Measurements from ENCODE around the gene CDH13. TPM values are rescaled to one million over a fixed set of nuclear protein-coding genes. Genes with fewer than 3 reads are reported as not detected.

CDH13 gene
- total and polyA plus RNA-seq, 2 donors (not counting 1 experiment from before 2014, with no cell fraction given), result 27.6 to 96.7 TPM

DNA sequence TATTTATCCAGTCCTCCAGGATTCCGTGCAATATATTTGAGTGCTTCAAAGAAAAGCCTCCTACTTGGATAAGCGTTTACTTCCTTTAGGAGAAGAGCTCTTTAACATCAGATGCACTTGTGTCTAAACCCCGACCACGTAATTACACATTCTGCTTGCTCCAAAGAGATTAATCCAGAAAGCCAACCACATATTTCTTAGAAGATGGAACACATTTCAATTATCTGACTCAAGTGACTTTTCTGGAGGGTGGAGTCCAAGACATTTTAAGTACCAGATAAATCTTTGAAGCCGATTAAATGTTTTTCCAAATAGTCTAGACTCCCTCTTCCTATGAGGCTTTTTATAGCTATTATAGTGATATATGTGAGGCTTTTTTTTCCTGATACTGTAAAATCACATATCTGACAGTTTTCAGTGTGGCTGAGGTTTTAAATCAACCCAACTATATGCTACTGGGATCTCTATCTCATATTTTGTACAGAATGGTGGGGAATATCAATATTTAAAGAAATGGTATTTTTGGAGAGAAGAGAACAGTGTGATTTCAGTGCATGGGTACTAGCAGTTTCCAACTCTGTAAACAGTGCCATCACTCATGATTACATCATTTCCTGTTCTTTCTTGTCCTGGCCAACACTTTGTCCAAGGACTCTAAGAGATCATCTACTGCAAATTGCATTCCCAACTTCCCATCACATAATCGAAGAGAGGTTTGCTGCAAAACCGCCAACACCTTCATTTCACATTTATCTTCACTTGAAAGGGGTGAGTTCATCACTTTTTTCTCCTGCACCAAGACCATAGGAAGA, 988.6 kb downstream of the CDH13 start:
- DNase-seq (ENCODE audit: low read depth in 2 of 2), result peak; percentile 15 to 40
- H3K4me2 ChIP-seq (ENCODE audit: extremely low read depth, insufficient read depth, low read length), result peak overlapping the region; percentile 52
- no peak overlapping the region for H2AFZ ChIP-seq (ENCODE audit: low read length)

GRCh38 chr16:83615953-83616350, 989.2 kb downstream of the CDH13 start:
- Histone ChIP-seq H3K79me2 (ENCODE audit: control insufficient read depth, insufficient read depth, low read length) (no peaks in the 10 kb centered on the region), H3K27me3 (ENCODE audit: control insufficient read depth, insufficient read depth, low read length) (no peaks in the 10 kb centered on the region), H3K9me3 (ENCODE audit: control insufficient read depth, insufficient read depth, low read depth, low read length) (no peaks in the 10 kb centered on the region), H3K27ac (ENCODE audit: insufficient read depth, low read length) (no peak overlapping the region), H3K9ac (ENCODE audit: insufficient read depth, low read length) (no peak overlapping the region), H3K4me2 (ENCODE audit: extremely low read depth, insufficient read depth, low read length) (peak overlapping the region; percentile 52), H3K4me3 (replicated peaks in 1 of 4; ENCODE audit: control extremely low read depth in 1 of 4, insufficient read depth in 1 of 4, low read depth in 3 of 4, low read length in 4 of 4) (no peak overlapping the region), H4K20me1 (ENCODE audit: control insufficient read depth, extremely low read depth, insufficient read depth, low read length) (no peaks in the 10 kb centered on the region), H3K4me1 (ENCODE audit: control insufficient read depth, extremely low read depth, insufficient read depth, low read length) (peaks cover 3% of the 10 kb centered on the region), H3K36me3 (ENCODE audit: control insufficient read depth, insufficient read depth, low read length) (no peaks in the 10 kb centered on the region), H2AFZ (ENCODE audit: low read length) (no peak overlapping the region)
- peak in 1 of 2 donors; percentile 8 for DNase-seq (ENCODE audit: low read depth in 2 of 2)
- TF ChIP-seq, protein P1, sequence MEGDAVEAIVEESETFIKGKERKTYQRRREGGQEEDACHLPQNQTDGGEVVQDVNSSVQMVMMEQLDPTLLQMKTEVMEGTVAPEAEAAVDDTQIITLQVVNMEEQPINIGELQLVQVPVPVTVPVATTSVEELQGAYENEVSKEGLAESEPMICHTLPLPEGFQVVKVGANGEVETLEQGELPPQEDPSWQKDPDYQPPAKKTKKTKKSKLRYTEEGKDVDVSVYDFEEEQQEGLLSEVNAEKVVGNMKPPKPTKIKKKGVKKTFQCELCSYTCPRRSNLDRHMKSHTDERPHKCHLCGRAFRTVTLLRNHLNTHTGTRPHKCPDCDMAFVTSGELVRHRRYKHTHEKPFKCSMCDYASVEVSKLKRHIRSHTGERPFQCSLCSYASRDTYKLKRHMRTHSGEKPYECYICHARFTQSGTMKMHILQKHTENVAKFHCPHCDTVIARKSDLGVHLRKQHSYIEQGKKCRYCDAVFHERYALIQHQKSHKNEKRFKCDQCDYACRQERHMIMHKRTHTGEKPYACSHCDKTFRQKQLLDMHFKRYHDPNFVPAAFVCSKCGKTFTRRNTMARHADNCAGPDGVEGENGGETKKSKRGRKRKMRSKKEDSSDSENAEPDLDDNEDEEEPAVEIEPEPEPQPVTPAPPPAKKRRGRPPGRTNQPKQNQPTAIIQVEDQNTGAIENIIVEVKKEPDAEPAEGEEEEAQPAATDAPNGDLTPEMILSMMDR (conservative IDR thresholded peaks at IDR 0.05 in 1 of 2, IDR thresholded peaks at IDR 0.05 in 1 of 2; ENCODE audit: low read depth in 1 of 2, low read length in 2 of 2), result no peak
- TF ChIP-seq EZH2 (IDR thresholded peaks at IDR 0.05; ENCODE audit: low read length, missing control alignments), result no peak

More for the DNA sequence above, 988.6 kb downstream of the CDH13 start:
- Histone ChIP-seq H3K9me3 (ENCODE audit: control insufficient read depth, insufficient read depth, low read depth, low read length) (no peaks in the 10 kb centered on the region), H3K27ac (ENCODE audit: insufficient read depth, low read length) (no peak overlapping the region), H4K20me1 (ENCODE audit: control insufficient read depth, extremely low read depth, insufficient read depth, low read length) (no peaks in the 10 kb centered on the region), H3K27me3 (ENCODE audit: control insufficient read depth, insufficient read depth, low read length) (no peaks in the 10 kb centered on the region), H3K36me3 (ENCODE audit: control insufficient read depth, insufficient read depth, low read length) (no peaks in the 10 kb centered on the region), H3K79me2 (ENCODE audit: control insufficient read depth, insufficient read depth, low read length) (no peaks in the 10 kb centered on the region), H3K4me3 (replicated peaks in 1 of 4; ENCODE audit: control extremely low read depth in 1 of 4, insufficient read depth in 1 of 4, low read depth in 3 of 4, low read length in 4 of 4) (no peak overlapping the region), H3K9ac (ENCODE audit: insufficient read depth, low read length) (no peak overlapping the region), H3K4me1 (ENCODE audit: control insufficient read depth, extremely low read depth, insufficient read depth, low read length) (peaks cover 3% of the 10 kb centered on the region)
- TF ChIP-seq EZH2 (IDR thresholded peaks at IDR 0.05; ENCODE audit: low read length, missing control alignments), result no peak
- TF ChIP-seq, protein P1 (conservative IDR thresholded peaks at IDR 0.05 in 1 of 2, IDR thresholded peaks at IDR 0.05 in 1 of 2; ENCODE audit: low read depth in 1 of 2, low read length in 2 of 2), result no peak

DNA sequence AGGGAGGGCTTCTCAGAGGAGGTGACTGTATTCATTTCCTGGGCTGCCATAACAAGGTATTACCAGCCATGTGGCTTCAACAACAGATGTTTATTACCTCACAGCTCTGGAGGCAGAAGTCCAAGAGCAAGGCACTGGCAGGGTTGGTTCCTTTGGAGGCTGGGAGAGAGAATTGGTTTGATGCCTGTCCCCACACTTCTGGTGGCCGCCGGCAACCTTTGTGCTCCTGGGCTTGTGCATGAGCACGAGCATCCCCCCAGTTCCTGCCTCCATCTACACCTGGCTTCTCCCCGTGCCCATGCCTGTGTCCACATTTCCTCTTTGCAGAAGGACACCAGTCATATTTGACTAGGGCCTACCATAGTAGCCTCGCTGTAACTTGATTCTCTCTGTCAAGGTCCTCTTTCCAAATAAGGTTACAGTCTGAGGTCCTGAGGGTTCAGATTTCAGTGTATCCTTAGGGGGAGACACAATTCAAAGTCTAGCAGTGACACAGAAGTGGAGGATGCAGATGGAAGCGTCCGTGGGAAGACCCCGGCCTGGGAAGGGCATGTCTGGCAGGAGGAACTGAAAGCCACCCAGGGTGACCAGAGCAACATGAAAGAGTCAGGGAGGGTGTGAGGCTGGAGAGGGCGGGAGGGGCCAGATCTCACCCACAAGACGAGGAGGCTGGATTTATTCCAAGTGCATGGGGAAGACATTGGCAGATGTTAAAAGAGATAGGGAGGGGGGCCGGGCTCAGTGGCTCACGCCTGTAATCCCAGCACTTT, 992.8 kb downstream of the CDH13 start:
- Histone ChIP-seq H3K4me2 (ENCODE audit: extremely low read depth, insufficient read depth, low read length) (no peak overlapping the region), H3K36me3 (ENCODE audit: control insufficient read depth, insufficient read depth, low read length) (no peaks in the 10 kb centered on the region), H2AFZ (ENCODE audit: low read length) (no peak overlapping the region), H4K20me1 (ENCODE audit: control insufficient read depth, extremely low read depth, insufficient read depth, low read length) (no peaks in the 10 kb centered on the region), H3K4me3 (replicated peaks in 1 of 4; ENCODE audit: control extremely low read depth in 1 of 4, insufficient read depth in 1 of 4, low read depth in 3 of 4, low read length in 4 of 4) (no peak overlapping the region), H3K27me3 (ENCODE audit: control insufficient read depth, insufficient read depth, low read length) (no peaks in the 10 kb centered on the region), H3K9ac (ENCODE audit: insufficient read depth, low read length) (no peak overlapping the region), H3K27ac (ENCODE audit: insufficient read depth, low read length) (no peak overlapping the region), H3K79me2 (ENCODE audit: control insufficient read depth, insufficient read depth, low read length) (no peaks in the 10 kb centered on the region), H3K9me3 (ENCODE audit: control insufficient read depth, insufficient read depth, low read depth, low read length) (no peaks in the 10 kb centered on the region), H3K4me1 (ENCODE audit: control insufficient read depth, extremely low read depth, insufficient read depth, low read length) (peaks cover 3% of the 10 kb centered on the region)
- no peak for DNase-seq (ENCODE audit: low read depth in 2 of 2)
- TF ChIP-seq, protein P1 (conservative IDR thresholded peaks at IDR 0.05 in 1 of 2, IDR thresholded peaks at IDR 0.05 in 1 of 2; ENCODE audit: low read depth in 1 of 2, low read length in 2 of 2), result no peak
- TF ChIP-seq EZH2 (IDR thresholded peaks at IDR 0.05; ENCODE audit: low read length, missing control alignments), result no peak

Measured in fibroblast of lung (primary cell).